Choroid plexus epithelial cell (primary cell): ENCODE measurements around the gene CAMKMT.

Experiments
- DNase-seq: peaks from one replicate; pipeline ENCODE4 v3.0.0-alpha.2; 2010; ENCODE audit warnings: low read depth
- H3K4me3 ChIP-seq: 2 replicates; pipeline ENCODE4 v1.5.1; 2011; ENCODE audit warnings: low read depth, mild to moderate bottlenecking, control low read depth, low read length, moderate library complexity
- CTCF ChIP-seq: conservative IDR thresholded peaks from 2 replicates; pipeline ENCODE4 v1.5.1; 2011; ENCODE audit warnings: low read depth, mild to moderate bottlenecking, control low read depth, inconsistent platforms, low read length, moderate library complexity

The CAMKMT gene

GRCh38 chr2:44686561-44686960, 324.8 kb downstream of the CAMKMT start:
- H3K4me3 ChIP-seq: no peak overlapping the region
- peak; percentile 9 for DNase-seq
- no peak for TF ChIP-seq CTCF

GRCh38 chr2:44687686-44688455, 326.1 kb downstream of the CAMKMT start:
- no peak overlapping the region for H3K4me3 ChIP-seq
- no peak for DNase-seq
- TF ChIP-seq CTCF: no peak

- no peak for DNase-seq
- TF ChIP-seq CTCF: no peak
- no peak overlapping the region for H3K4me3 ChIP-seq
Observed at GRCh38 chr2:44688456-44689124, 326.8 kb downstream of the CAMKMT start.

- DNase-seq: no peak
- no peak overlapping the region for H3K4me3 ChIP-seq
- TF ChIP-seq CTCF: no peak
Observed at GRCh38 chr2:44689516-44689915, 327.8 kb downstream of the CAMKMT start.

GRCh38 chr2:44691174-44691785, 329.5 kb downstream of the CAMKMT start:
- no peak for TF ChIP-seq CTCF
- no peak for DNase-seq
- no peak overlapping the region for H3K4me3 ChIP-seq

GRCh38 chr2:44692821-44693220, 331.1 kb downstream of the CAMKMT start:
- no peak for DNase-seq
- TF ChIP-seq CTCF: no peak
- no peak overlapping the region for H3K4me3 ChIP-seq
